ENCODE results near the gene ZCCHC24. TPM values are rescaled to one million over a fixed set of nuclear protein-coding genes. Genes with fewer than 3 reads are reported as not detected.
"Not testable (repeated sequence)": the region's sequence is repeated elsewhere in the genome, so short reads cannot be mapped to it uniquely, and the experiment has no call there.

The ZCCHC24 gene
- total and polyA plus RNA-seq, 4 experiments from 2014 or later, result 0.30 to 1.9 (median 1.2) TPM

DNA sequence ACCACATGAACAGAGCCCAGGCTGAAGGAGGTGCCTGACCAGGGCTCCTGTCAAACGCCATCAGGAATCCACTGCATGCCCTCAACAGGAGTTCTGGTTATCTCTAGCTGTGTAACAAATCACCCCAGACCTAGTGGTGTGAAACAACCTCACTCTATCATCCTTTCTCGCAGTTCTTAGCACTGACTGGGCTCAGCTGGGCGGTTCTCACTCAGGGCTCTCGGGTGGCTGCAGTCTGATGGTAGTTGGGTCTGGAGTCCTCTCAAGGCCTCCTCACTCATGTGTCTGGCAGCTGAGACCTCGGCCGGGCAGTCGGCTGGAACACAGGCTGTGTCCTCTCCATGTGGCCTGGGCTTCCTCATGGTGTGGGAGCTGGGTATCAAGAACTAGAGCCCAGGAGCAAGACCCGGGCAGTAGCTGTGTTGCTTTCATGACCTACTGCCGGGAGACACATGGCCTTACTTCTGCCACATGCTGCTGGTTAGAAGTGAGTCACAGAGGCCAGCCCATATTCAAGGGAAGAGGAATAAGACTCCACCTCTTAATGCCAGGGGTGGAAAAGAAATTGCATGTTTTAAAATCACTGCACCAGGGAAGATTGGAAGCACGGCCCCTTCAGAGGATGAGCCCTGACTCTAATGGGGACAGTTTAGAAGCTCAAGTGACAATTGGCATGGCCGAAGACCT, 107.5 kb downstream of the ZCCHC24 start:
- CTCF ChIA-PET (ENCODE audit: partially characterized antibody), result interaction anchor here (1.5 kb wide), 1 partner anchor 9 kb away, joined by 7 read pairs; the partner anchor contains the start of gene PPIF
- H3K36me3 ChIP-seq (ENCODE audit: insufficient read depth, low read length); POLR2A ChIA-PET (ENCODE audit: partially characterized antibody); H3K4me3 Mint-ChIP-seq; H3K4me3 ChIP-seq (ENCODE audit: low read length in 2 of 2); intact Hi-C loops (cut with micrococcal nuclease); H3K9me3 Mint-ChIP-seq; H3K9me3 ChIP-seq (ENCODE audit: control insufficient read depth in 1 of 2, low read length in 2 of 2); H3K27ac ChIP-seq (ENCODE audit: low read depth, low read length); H3K27me3 ChIP-seq (ENCODE audit: insufficient read depth, low read length); H3K36me3 Mint-ChIP-seq; H3K27me3 Mint-ChIP-seq; H3K4me1 Mint-ChIP-seq; DNase-seq; H3K4me1 ChIP-seq (ENCODE audit: insufficient read depth, low read length): not testable (repeated sequence)
- peak overlapping the region in 1 of 7 donors; percentile 59 for H3K27ac Mint-ChIP-seq

GRCh38 chr10:79336739-79337138, 108.7 kb downstream of the ZCCHC24 start:
- Mint-ChIP-seq H3K9me3 (peaks cover 0 to 4% (median 0%) of the 10 kb centered on the region in 8 donors), H3K4me1 (peaks cover 10 to 14% (median 13%) of the 10 kb centered on the region in 4 donors), H3K27ac (peak overlapping the region in 2 of 7 donors; percentile 27 to 85), H3K27me3 (no peaks in the 10 kb centered on the region), H3K36me3 (no peaks in the 10 kb centered on the region), H3K4me3 (no peak overlapping the region)
- no peak overlapping the region for H3K4me3 ChIP-seq (ENCODE audit: low read length in 2 of 2)
- CTCF ChIA-PET (ENCODE audit: partially characterized antibody), result interaction anchor here (0.8 to 1.5 kb wide), 3 partner anchors 9 to 11 kb away, joined by 3 to 7 read pairs (median 3); partner anchors contain the start of gene PPIF
- no peak for DNase-seq
- intact Hi-C loops (cut with micrococcal nuclease), result no loop called here
- H3K27ac ChIP-seq (ENCODE audit: low read depth, low read length), result no peak overlapping the region
- no peaks in the 10 kb centered on the region for H3K27me3 ChIP-seq (ENCODE audit: insufficient read depth, low read length)
- POLR2A ChIA-PET (ENCODE audit: partially characterized antibody), result no interaction called here
- no peaks in the 10 kb centered on the region for H3K9me3 ChIP-seq (ENCODE audit: control insufficient read depth in 1 of 2, low read length in 2 of 2)
- peaks cover 5% of the 10 kb centered on the region for H3K4me1 ChIP-seq (ENCODE audit: insufficient read depth, low read length)
- H3K36me3 ChIP-seq (ENCODE audit: insufficient read depth, low read length), result no peaks in the 10 kb centered on the region

GRCh38 chr10:79336276-79336675, 109.1 kb downstream of the ZCCHC24 start:
- peaks cover 0 to 4% (median 0%) of the 10 kb centered on the region in 8 donors for H3K9me3 Mint-ChIP-seq
- POLR2A ChIA-PET (ENCODE audit: partially characterized antibody), result no interaction called here
- intact Hi-C loops (cut with micrococcal nuclease), result no loop called here

DNA sequence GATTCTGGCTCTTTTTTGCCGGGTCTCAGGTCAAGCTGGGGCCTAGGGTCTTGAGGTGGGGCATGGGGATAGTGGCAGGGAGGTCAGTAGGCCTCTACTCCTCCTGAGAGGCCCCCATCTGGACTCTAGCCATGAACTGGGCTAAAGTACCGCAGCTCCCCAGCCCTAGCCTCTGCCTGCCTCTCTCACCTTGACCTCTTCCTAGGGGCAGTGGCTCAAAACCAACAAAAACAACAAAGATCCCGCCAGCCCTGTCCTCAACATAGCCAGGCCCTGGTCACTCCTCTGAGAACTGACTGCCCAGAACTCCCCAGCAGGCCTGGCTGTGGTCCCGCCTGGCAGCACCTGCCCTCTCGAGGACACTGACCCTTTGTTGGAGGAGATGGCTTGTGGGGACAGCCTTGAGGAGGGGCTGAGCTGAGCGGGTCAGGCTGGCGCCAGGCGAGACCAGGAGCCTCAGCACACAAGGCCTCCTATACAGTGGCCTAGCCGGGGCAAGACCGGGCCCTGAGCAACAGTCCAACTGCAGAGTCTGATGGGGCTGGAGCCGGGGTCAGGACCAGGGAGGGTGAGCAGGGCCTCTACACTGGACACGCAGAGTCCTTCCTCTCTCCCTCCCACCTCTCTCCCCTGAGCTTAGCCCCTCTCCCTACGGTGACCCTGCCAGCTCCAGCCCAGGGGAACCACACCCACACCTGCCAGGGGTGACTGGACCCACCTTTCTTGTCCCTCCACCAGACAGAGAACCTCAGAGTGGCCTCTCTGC, 109.8 kb downstream of the ZCCHC24 start:
- Histone ChIP-seq H3K9me3 (ENCODE audit: control insufficient read depth in 1 of 2, low read length in 2 of 2) (no peaks in the 10 kb centered on the region), H3K4me3 (ENCODE audit: low read length in 2 of 2) (no peak overlapping the region), H3K4me1 (ENCODE audit: insufficient read depth, low read length) (peaks cover 15% of the 10 kb centered on the region), H3K27ac (ENCODE audit: low read depth, low read length) (no peak overlapping the region), H3K36me3 (ENCODE audit: insufficient read depth, low read length) (no peaks in the 10 kb centered on the region), H3K27me3 (ENCODE audit: insufficient read depth, low read length) (no peaks in the 10 kb centered on the region)
- Mint-ChIP-seq H3K9me3 (peaks cover 0 to 4% (median 0%) of the 10 kb centered on the region in 8 donors), H3K4me1 (peaks cover 14 to 25% (median 21%) of the 10 kb centered on the region in 4 donors), H3K27ac (peak overlapping the region in 4 of 7 donors; percentile 49 to 85 (median 62)), H3K36me3 (no peaks in the 10 kb centered on the region), H3K4me3 (no peak overlapping the region), H3K27me3 (no peaks in the 10 kb centered on the region)
- intact Hi-C loops (cut with micrococcal nuclease), result no loop called here
- ChIA-PET POLR2A (ENCODE audit: partially characterized antibody) (interaction anchor here (1.1 to 2.2 kb wide), 3 partner anchors 9 to 93 kb away, joined by 3 to 9 read pairs (median 4); no protein-coding TSS in a partner anchor), CTCF (ENCODE audit: partially characterized antibody) (interaction anchor here (1.7 to 2.4 kb wide), 2 partner anchors 11 to 12 kb away, joined by 8 to 14 read pairs; partner anchors contain the start of gene PPIF)
- DNase-seq, result no peak

More at GRCh38 chr10:79336276-79336675, 109.1 kb downstream of the ZCCHC24 start:
- H3K9me3 ChIP-seq (ENCODE audit: control insufficient read depth in 1 of 2, low read length in 2 of 2), result no peaks in the 10 kb centered on the region
- H3K27me3 ChIP-seq (ENCODE audit: insufficient read depth, low read length), result no peaks in the 10 kb centered on the region
- CTCF ChIA-PET (ENCODE audit: partially characterized antibody), result interaction anchor here (0.8 to 1.5 kb wide), 2 partner anchors 10 to 11 kb away, joined by 3 to 7 read pairs; partner anchors contain the start of gene PPIF
- H3K36me3 ChIP-seq (ENCODE audit: insufficient read depth, low read length), result no peaks in the 10 kb centered on the region
- Mint-ChIP-seq H3K27ac (peak overlapping the region in 1 of 7 donors; percentile 85), H3K36me3 (no peaks in the 10 kb centered on the region), H3K27me3 (no peaks in the 10 kb centered on the region), H3K4me1 (peaks cover 14 to 18% (median 17%) of the 10 kb centered on the region in 4 donors), H3K4me3 (no peak overlapping the region)
- H3K4me1 ChIP-seq (ENCODE audit: insufficient read depth, low read length), result peaks cover 10% of the 10 kb centered on the region
- H3K4me3 ChIP-seq (ENCODE audit: low read length in 2 of 2), result no peak overlapping the region
- no peak overlapping the region for H3K27ac ChIP-seq (ENCODE audit: low read depth, low read length)
- DNase-seq, result no peak

- Histone ChIP-seq H3K4me1 (ENCODE audit: insufficient read depth, low read length) (peaks cover 15% of the 10 kb centered on the region), H3K27me3 (ENCODE audit: insufficient read depth, low read length) (no peaks in the 10 kb centered on the region), H3K4me3 (ENCODE audit: low read length in 2 of 2) (no peak overlapping the region), H3K9me3 (ENCODE audit: control insufficient read depth in 1 of 2, low read length in 2 of 2) (no peaks in the 10 kb centered on the region), H3K36me3 (ENCODE audit: insufficient read depth, low read length) (no peaks in the 10 kb centered on the region), H3K27ac (ENCODE audit: low read depth, low read length) (no peak overlapping the region)
- no peaks in the 10 kb centered on the region for H3K36me3 Mint-ChIP-seq
- DNase-seq, result no peak
- intact Hi-C loops (cut with micrococcal nuclease), result no loop called here
- H3K4me3 Mint-ChIP-seq, result no peak overlapping the region
- H3K9me3 Mint-ChIP-seq, result peaks cover 0 to 4% (median 0%) of the 10 kb centered on the region in 8 donors
- no peaks in the 10 kb centered on the region for H3K27me3 Mint-ChIP-seq
- H3K4me1 Mint-ChIP-seq, result peaks cover 14 to 25% (median 22%) of the 10 kb centered on the region in 4 donors
- H3K27ac Mint-ChIP-seq, result peak overlapping the region in 5 of 7 donors; percentile 49 to 74 (median 53)
- POLR2A ChIA-PET (ENCODE audit: partially characterized antibody), result interaction anchor here (1.1 to 2.2 kb wide), 3 partner anchors 10 to 93 kb away, joined by 3 to 9 read pairs (median 4); no protein-coding TSS in a partner anchor
- CTCF ChIA-PET (ENCODE audit: partially characterized antibody), result interaction anchor here (0.9 to 2.4 kb wide), 3 partner anchors 10 to 12 kb away, joined by 3 to 14 read pairs (median 8); partner anchors contain the start of gene PPIF
Observed at GRCh38 chr10:79335094-79335469, 110.3 kb downstream of the ZCCHC24 start.

GRCh38 chr10:79334573-79334972, 110.9 kb downstream of the ZCCHC24 start:
- Histone ChIP-seq H3K4me3 (ENCODE audit: low read length in 2 of 2) (no peak overlapping the region), H3K27me3 (ENCODE audit: insufficient read depth, low read length) (no peaks in the 10 kb centered on the region), H3K4me1 (ENCODE audit: insufficient read depth, low read length) (peaks cover 15% of the 10 kb centered on the region), H3K9me3 (ENCODE audit: control insufficient read depth in 1 of 2, low read length in 2 of 2) (no peaks in the 10 kb centered on the region), H3K36me3 (ENCODE audit: insufficient read depth, low read length) (no peaks in the 10 kb centered on the region), H3K27ac (ENCODE audit: low read depth, low read length) (no peak overlapping the region)
- Mint-ChIP-seq H3K36me3 (no peaks in the 10 kb centered on the region), H3K27me3 (no peaks in the 10 kb centered on the region), H3K4me1 (peaks cover 16 to 27% (median 22%) of the 10 kb centered on the region in 4 donors), H3K9me3 (peaks cover 0 to 4% (median 0%) of the 10 kb centered on the region in 8 donors), H3K4me3 (no peak overlapping the region), H3K27ac (peak overlapping the region in 5 of 7 donors; percentile 1 to 83 (median 36))
- ChIA-PET CTCF (ENCODE audit: partially characterized antibody) (interaction anchor here (0.9 to 2.4 kb wide), 3 partner anchors 10 to 13 kb away, joined by 3 to 14 read pairs (median 8); partner anchors contain the start of gene PPIF), POLR2A (ENCODE audit: partially characterized antibody) (interaction anchor here (0.9 to 2.2 kb wide), 6 partner anchors 10 to 92 kb away, joined by 3 to 9 read pairs (median 5); no protein-coding TSS in a partner anchor)
- DNase-seq, result no peak
- intact Hi-C loops (cut with micrococcal nuclease), result no loop called here
